Measurements from ENCODE around the gene PRDM16.

DNA sequence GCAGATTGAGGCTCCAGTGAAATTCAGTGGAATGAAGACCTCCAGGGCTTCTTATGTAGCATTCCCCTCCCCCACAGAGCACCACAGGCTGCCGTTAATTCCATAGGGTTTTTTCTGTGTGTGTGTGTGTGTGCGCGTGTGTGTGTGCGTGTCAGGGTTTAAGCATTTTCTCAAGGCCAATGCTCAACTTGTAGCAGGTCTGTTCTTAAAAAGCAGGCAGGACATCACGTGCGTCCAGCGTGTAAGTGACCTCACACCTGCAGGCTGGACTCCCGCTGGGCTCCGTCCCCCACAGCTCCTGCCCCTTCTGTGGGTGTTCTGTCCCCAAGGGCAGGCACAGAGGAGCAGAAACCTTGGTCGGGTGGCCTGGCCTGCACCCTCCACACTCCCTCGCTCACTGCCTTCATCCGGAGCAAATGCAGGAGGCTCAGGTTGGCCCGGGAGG lies 5.3 kb downstream of the PRDM16 start:
- TF ChIP-seq CTCF (IDR thresholded peaks at IDR 0.05) (no peak), POLR2A (IDR thresholded peaks at IDR 0.05) (no peak)
